Endothelial cell of umbilical vein (primary cell): ENCODE results near the gene SPTB. TPM values are rescaled to one million over a fixed set of nuclear protein-coding genes. Genes with fewer than 3 reads are reported as not detected.

ENCODE experiments used
- BruUV-seq: library from RNA; stranded (reverse); fragments of 400-500 nt; replicated peaks from 2 replicates; lab custom pipeline; 2021; lab: Mats Ljungman, UMichigan
- CTCF ChIA-PET: fragments of 300-600, 350-600 bp; sonication (Branson Sonifier 250); formaldehyde crosslinking; loops from one replicate; lab custom pipeline; 2021; ENCODE audit warnings: antibody characterized with exemption, inconsistent platforms; lab: Charles Lee
- POLR2A ChIA-PET: fragments of 300-600, 350-600 bp; sonication (Branson Sonifier 250); formaldehyde crosslinking; loops from one replicate; lab custom pipeline; 2021; ENCODE audit warnings: antibody characterized with exemption, inconsistent platforms; lab: Charles Lee
- DNase-seq: peaks from one replicate; pipeline ENCODE4 v3.0.0-alpha.2; 2011; ENCODE audit warnings: low read depth, low spot score
- FAIRE-seq: peaks from 2 replicates; lab custom pipeline; 2011; peaks lifted over from hg19 to GRCh38; lab: Jason Lieb, UNC
- H2AFZ ChIP-seq: 2 replicates; pipeline ENCODE4 v1.6.0; 2012; ENCODE audit warnings: low read depth, low read length, control low read depth, inconsistent platforms
- H3K27ac ChIP-seq: 2 replicates; pipeline ENCODE4 v1.5.1; 2011; ENCODE audit warnings: low read depth, mild to moderate bottlenecking, control low read depth, low read length, moderate library complexity; ENCODE audit not compliant: insufficient read depth
- H3K27me3 ChIP-seq, 2 experiments: 2 replicates each; pipeline versions ENCODE4 v1.6.0 to v1.6.1; 2011; ENCODE audit warnings: low read length in 2 of 2, mixed read lengths in 1 of 2; ENCODE audit not compliant: control insufficient read depth in 2 of 2, insufficient read depth in 2 of 2
- H3K36me3 ChIP-seq, 2 experiments: 2 replicates in 1 of 2; 3 replicates in 1 of 2; pipeline ENCODE4 v1.5.1; 2011; ENCODE audit warnings: low read length in 2 of 2, mild to moderate bottlenecking in 1 of 2, moderate library complexity in 1 of 2; ENCODE audit not compliant: control insufficient read depth in 2 of 2, insufficient read depth in 2 of 2; ENCODE audit errors: extremely low read depth in 1 of 2
- H3K4me1 ChIP-seq: 3 replicates; pipeline ENCODE4 v1.5.1; 2011; ENCODE audit warnings: mild to moderate bottlenecking, low read length; ENCODE audit not compliant: control insufficient read depth, insufficient read depth; ENCODE audit errors: extremely low read depth
- H3K4me2 ChIP-seq: 2 replicates; pipeline ENCODE4 v1.6.1; 2011; ENCODE audit warnings: low read length, control low read depth, mixed read lengths; ENCODE audit not compliant: insufficient read depth
- H3K4me3 ChIP-seq, 3 experiments: fragments of 200-600 bp in 1 of 3; sonication (generic), shearing (Covaris generic) in 1 of 3; replicated peaks in 1 of 3; 2 replicates each; pipeline ENCODE4 v1.5.1; 2011 to 2016; ENCODE audit warnings: control low read depth in 3 of 3, low read length in 3 of 3, mild to moderate bottlenecking in 2 of 3, inconsistent platforms in 1 of 3, low read depth in 1 of 3, moderate library complexity in 1 of 3; ENCODE audit not compliant: insufficient read depth in 1 of 3
- H3K79me2 ChIP-seq: 2 replicates; pipeline ENCODE4 v1.6.0; 2012; ENCODE audit warnings: low read length, inconsistent platforms; ENCODE audit not compliant: control insufficient read depth, insufficient read depth
- H3K9ac ChIP-seq: replicated peaks from 2 replicates; pipeline ENCODE3; 2011; ENCODE audit warnings: low read length, control low read depth; ENCODE audit not compliant: insufficient read depth; ENCODE audit errors: extremely low read depth
- H3K9me1 ChIP-seq: replicated peaks from 3 replicates; pipeline ENCODE4 v1.6.0; 2011; ENCODE audit warnings: mild to moderate bottlenecking, low read length; ENCODE audit not compliant: control insufficient read depth, insufficient read depth; ENCODE audit errors: extremely low read depth
- H3K9me3 ChIP-seq: replicated peaks from 2 replicates; pipeline ENCODE4 v1.5.1; 2012; ENCODE audit warnings: low read length, inconsistent platforms; ENCODE audit not compliant: control insufficient read depth, insufficient read depth
- H4K20me1 ChIP-seq: replicated peaks from 2 replicates; pipeline ENCODE3; 2011; ENCODE audit warnings: mild to moderate bottlenecking, low read length; ENCODE audit not compliant: control insufficient read depth, insufficient read depth; ENCODE audit errors: extremely low read depth
- EZH2 ChIP-seq: IDR thresholded peaks from 2 replicates; pipeline ENCODE4 v1.6.1; 2012; ENCODE audit warnings: borderline replicate concordance, low read depth, mild to moderate bottlenecking, moderate library complexity, low read length, inconsistent platforms; ENCODE audit not compliant: severe bottlenecking
- FOS ChIP-seq: IDR thresholded peaks from 2 replicates; pipeline ENCODE4 v1.6.1; 2011; ENCODE audit warnings: mild to moderate bottlenecking, low read length, moderate library complexity, borderline replicate concordance; ENCODE audit not compliant: insufficient read depth
- GATA2 ChIP-seq: IDR thresholded peaks from 2 replicates; pipeline ENCODE4 v1.7.0; 2011; ENCODE audit warnings: low read depth, mild to moderate bottlenecking, moderate library complexity, mixed read lengths, low read length; ENCODE audit not compliant: insufficient read length, insufficient read depth
- JUN ChIP-seq: IDR thresholded peaks from 2 replicates; pipeline ENCODE4 v1.6.1; 2011; ENCODE audit warnings: borderline replicate concordance, low read depth; ENCODE audit not compliant: insufficient read length, insufficient read depth
- MYC ChIP-seq: IDR thresholded peaks from one replicate; pipeline ENCODE4 v1.6.1; 2011; ENCODE audit warnings: mild to moderate bottlenecking, low read depth, low read length
- POLR2A ChIP-seq: IDR thresholded peaks from 2 replicates; pipeline ENCODE4 v1.6.1; 2012; ENCODE audit warnings: low read depth, mild to moderate bottlenecking, control low read depth, low read length
- POLR2AphosphoS5 ChIP-seq: IDR thresholded peaks from 2 replicates; pipeline ENCODE4 v1.6.1; 2012; ENCODE audit warnings: low read depth, mild to moderate bottlenecking, control low read depth, low read length, moderate library complexity; ENCODE audit not compliant: insufficient read depth
- dilution Hi-C: fragments of 300-500 bp; cut with MboI; formaldehyde crosslinking; loops from one replicate; pipeline ENCODE4 v1.15.0; 2019; ENCODE audit warnings: low sequenced_read_pairs; ENCODE audit not compliant: extremely low pct_ligation_motif_present
- intact Hi-C: fragments of 100-400 bp; cut with micrococcal nuclease; formaldehyde crosslinking; loops from one replicate; pipeline ENCODE4 v1.10.0; 2022
- polyA plus RNA-seq, 4 experiments: library from polyadenylated mRNA; depleted of rRNA in 3 of 4; stranded (reverse) in 3 of 4; unstranded in 1 of 4; fragments of >200 nt; gene quantifications; 2 replicates each; pipeline versions ENCODE4 v1.2.1 to v1.2.3, GENCODE V29; 2011 to 2012; ENCODE audit warnings: missing spikeins in 1 of 4
- total RNA-seq: library from RNA; stranded (reverse); gene quantifications from 2 replicates; pipeline ENCODE4 v1.2.3, GENCODE V29; 2021
- TF ChIP-seq, protein P1 (sequence below): IDR thresholded peaks from 2 replicates; pipeline ENCODE4 v1.6.1; 2011; ENCODE audit not compliant: insufficient read depth, insufficient read length
- TF ChIP-seq, protein P2 (sequence below), 2 donors: IDR thresholded peaks; 1 replicate in 1 of 2; 2 replicates in 1 of 2; pipeline ENCODE4 v1.5.1; 2011; ENCODE audit warnings: low read length in 2 of 2, mild to moderate bottlenecking in 2 of 2, moderate library complexity in 2 of 2, control low read depth in 1 of 2, inconsistent platforms in 1 of 2, low read depth in 1 of 2; ENCODE audit not compliant: insufficient read depth in 1 of 2; ENCODE audit errors: extremely low read depth in 1 of 2

SPTB gene
- total and polyA plus RNA-seq, 2 donors (not counting 3 experiments of a cell fraction or from before 2014, with no cell fraction given) = 0.03 to 0.07 TPM

DNA sequence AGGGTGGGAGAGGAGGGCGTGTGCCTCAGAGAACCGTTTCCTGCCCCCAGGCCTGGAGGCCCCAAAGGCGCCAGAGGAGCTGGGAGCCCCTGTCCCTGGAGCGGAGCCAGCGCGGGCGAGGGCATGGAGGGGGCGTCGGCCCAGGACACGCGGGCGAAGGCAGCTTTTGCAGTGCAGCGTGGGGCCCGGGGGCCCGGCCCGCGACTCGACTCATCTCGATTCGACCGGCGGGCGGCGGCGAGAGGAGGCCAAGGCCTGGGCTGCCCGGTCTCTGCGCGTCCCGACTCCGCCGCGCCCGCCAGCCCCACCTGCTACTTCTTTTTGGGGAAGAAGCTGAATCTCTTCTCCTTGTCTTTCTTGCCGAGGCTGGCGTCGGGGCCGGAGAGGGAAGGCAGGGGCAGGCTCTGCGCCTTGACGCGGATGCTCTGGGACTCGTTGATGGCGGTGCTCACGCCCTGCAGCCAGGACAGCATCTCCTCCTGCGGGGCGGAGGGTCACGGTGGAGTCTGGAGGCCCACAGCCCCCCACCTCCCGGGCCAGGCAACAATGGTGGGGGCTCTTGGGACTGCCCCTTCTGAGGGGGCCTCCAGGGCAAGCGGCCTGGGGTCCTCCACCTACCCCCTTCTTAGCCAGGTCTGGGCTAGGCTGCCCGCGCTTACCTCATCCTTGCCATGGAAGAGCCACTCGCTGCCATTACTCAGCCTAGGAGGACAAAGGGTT lies 130.6 kb downstream of the SPTB start:
- FAIRE-seq = no peak
- POLR2A ChIA-PET = no interaction called here

More for the DNA sequence above, 130.6 kb downstream of the SPTB start:
- no peak overlapping the region for H3K4me3 ChIP-seq
- intact Hi-C loops = no loop called here
- no peaks in the 10 kb centered on the region for H3K9me1 ChIP-seq
- CTCF ChIA-PET = interaction anchor here (0.9 to 1.8 kb wide), 4 partner anchors 12 to 143 kb away, joined by 3 to 9 read pairs (median 4); no protein-coding TSS in a partner anchor
- no peak for TF ChIP-seq EZH2
- no peak for TF ChIP-seq POLR2AphosphoS5
- TF ChIP-seq, protein P1, sequence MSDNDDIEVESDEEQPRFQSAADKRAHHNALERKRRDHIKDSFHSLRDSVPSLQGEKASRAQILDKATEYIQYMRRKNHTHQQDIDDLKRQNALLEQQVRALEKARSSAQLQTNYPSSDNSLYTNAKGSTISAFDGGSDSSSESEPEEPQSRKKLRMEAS = no peak
- TF ChIP-seq POLR2A = no peak
- TF ChIP-seq, protein P2, sequence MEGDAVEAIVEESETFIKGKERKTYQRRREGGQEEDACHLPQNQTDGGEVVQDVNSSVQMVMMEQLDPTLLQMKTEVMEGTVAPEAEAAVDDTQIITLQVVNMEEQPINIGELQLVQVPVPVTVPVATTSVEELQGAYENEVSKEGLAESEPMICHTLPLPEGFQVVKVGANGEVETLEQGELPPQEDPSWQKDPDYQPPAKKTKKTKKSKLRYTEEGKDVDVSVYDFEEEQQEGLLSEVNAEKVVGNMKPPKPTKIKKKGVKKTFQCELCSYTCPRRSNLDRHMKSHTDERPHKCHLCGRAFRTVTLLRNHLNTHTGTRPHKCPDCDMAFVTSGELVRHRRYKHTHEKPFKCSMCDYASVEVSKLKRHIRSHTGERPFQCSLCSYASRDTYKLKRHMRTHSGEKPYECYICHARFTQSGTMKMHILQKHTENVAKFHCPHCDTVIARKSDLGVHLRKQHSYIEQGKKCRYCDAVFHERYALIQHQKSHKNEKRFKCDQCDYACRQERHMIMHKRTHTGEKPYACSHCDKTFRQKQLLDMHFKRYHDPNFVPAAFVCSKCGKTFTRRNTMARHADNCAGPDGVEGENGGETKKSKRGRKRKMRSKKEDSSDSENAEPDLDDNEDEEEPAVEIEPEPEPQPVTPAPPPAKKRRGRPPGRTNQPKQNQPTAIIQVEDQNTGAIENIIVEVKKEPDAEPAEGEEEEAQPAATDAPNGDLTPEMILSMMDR (IDR thresholded peaks at IDR 0.05; ENCODE audit: extremely low read depth in 1 of 2, insufficient read depth in 1 of 2, low read depth in 1 of 2, low read length in 2 of 2) = no peak
- TF ChIP-seq MYC = no peak
- TF ChIP-seq GATA2 = no peak
- TF ChIP-seq JUN = no peak
- no peak for TF ChIP-seq FOS
- no peaks in the 10 kb centered on the region for H3K79me2 ChIP-seq
- no peaks in the 10 kb centered on the region for H3K36me3 ChIP-seq
- peaks cover 6% of the 10 kb centered on the region for H3K4me1 ChIP-seq
- H3K27me3 ChIP-seq = no peaks in the 10 kb centered on the region
- no peaks in the 10 kb centered on the region for H3K9me3 ChIP-seq
- H2AFZ ChIP-seq = no peak overlapping the region
- dilution Hi-C loops = no loop called here
- H3K9ac ChIP-seq = no peak overlapping the region
- H4K20me1 ChIP-seq = no peaks in the 10 kb centered on the region
- H3K4me2 ChIP-seq = no peak overlapping the region
- no peak for DNase-seq
- no TSS peak for BruUV-seq
- H3K27ac ChIP-seq = no peak overlapping the region
